SJSA1 (cell line): ENCODE data around the gene ARHGEF12. TPM values are rescaled to one million over a fixed set of nuclear protein-coding genes. Genes with fewer than 3 reads are reported as not detected.
A peak's percentile ranks its signal among the peaks of the same experiment; 100 is the strongest.

ENCODE experiments used
- DNase-seq, 2 experiments: peaks; one replicate each; pipeline ENCODE4 v3.0.0-alpha.2; 2015 to 2020; ENCODE audit warnings: low spot score in 2 of 2, low read depth in 1 of 2
- H3K27ac ChIP-seq: fragments of 250-450 bp; sonication (Bioruptor Pico); 2 replicates; pipeline ENCODE4 v1.5.1; 2020; ENCODE audit warnings: mild to moderate bottlenecking, moderate library complexity
- H3K27me3 ChIP-seq: fragments of 250-450 bp; sonication (Bioruptor Pico); replicated peaks from 2 replicates; pipeline ENCODE4 v1.5.1; 2020; ENCODE audit warnings: mild to moderate bottlenecking, moderate library complexity
- H3K36me3 ChIP-seq: fragments of 250-450 bp; sonication (Bioruptor Pico); 2 replicates; pipeline ENCODE4 v1.5.1; 2020; ENCODE audit warnings: mild to moderate bottlenecking
- H3K4me1 ChIP-seq: fragments of 250-450 bp; sonication (Bioruptor Pico); replicated peaks from 2 replicates; pipeline ENCODE4 v1.6.1; 2021; ENCODE audit warnings: mild to moderate bottlenecking
- H3K4me3 ChIP-seq: fragments of 250-450 bp; sonication (Bioruptor Pico); 2 replicates; pipeline ENCODE4 v1.5.1; 2020; ENCODE audit warnings: mild to moderate bottlenecking
- H3K9me3 ChIP-seq: fragments of 250-450 bp; sonication (Bioruptor Pico); replicated peaks from 2 replicates; pipeline ENCODE4 v1.5.1; 2020; ENCODE audit warnings: mild to moderate bottlenecking
- total RNA-seq: library from RNA; depleted of rRNA; stranded (reverse); fragments of >200 nt; shearing (Covaris generic); gene quantifications from 2 replicates; pipeline ENCODE4 v1.2.3, GENCODE V29; 2014

ARHGEF12 gene
- total RNA-seq, 1 experiment from 2014 or later, result 36.9 TPM

GRCh38 chr11:120424185-120424969 is 88.2 kb downstream of the ARHGEF12 start:
- no peaks in the 10 kb centered on the region for H3K4me1 ChIP-seq
- H3K4me3 ChIP-seq, result no peak overlapping the region
- no peak for DNase-seq
- H3K36me3 ChIP-seq, result no peaks in the 10 kb centered on the region; the same call in 1 of the 2 replicates
- H3K27ac ChIP-seq, result no peak overlapping the region
- H3K27me3 ChIP-seq, result no peaks in the 10 kb centered on the region
- H3K9me3 ChIP-seq, result no peaks in the 10 kb centered on the region

GRCh38 chr11:120424970-120425332 is 88.7 kb downstream of the ARHGEF12 start:
- no peak overlapping the region for H3K4me3 ChIP-seq
- H3K27ac ChIP-seq, result no peak overlapping the region
- DNase-seq, result no peak

GRCh38 chr11:120425527-120425926 is 89.3 kb downstream of the ARHGEF12 start:
- H3K27me3 ChIP-seq, result no peaks in the 10 kb centered on the region
- H3K27ac ChIP-seq, result no peak overlapping the region
- H3K36me3 ChIP-seq, result no peaks in the 10 kb centered on the region; the same call in 1 of the 2 replicates
- no peaks in the 10 kb centered on the region for H3K9me3 ChIP-seq
- no peaks in the 10 kb centered on the region for H3K4me1 ChIP-seq
- DNase-seq, result no peak
- H3K4me3 ChIP-seq, result no peak overlapping the region

More at GRCh38 chr11:120424970-120425332, 88.7 kb downstream of the ARHGEF12 start:
- no peaks in the 10 kb centered on the region for H3K9me3 ChIP-seq
- H3K36me3 ChIP-seq, result no peaks in the 10 kb centered on the region; the same call in 1 of the 2 replicates
- no peaks in the 10 kb centered on the region for H3K27me3 ChIP-seq
- H3K4me1 ChIP-seq, result no peaks in the 10 kb centered on the region

- Histone ChIP-seq H3K4me3 (no peak overlapping the region), H3K27me3 (no peaks in the 10 kb centered on the region), H3K9me3 (no peaks in the 10 kb centered on the region), H3K4me1 (peaks cover 21% of the 10 kb centered on the region), H3K27ac (no peak overlapping the region), H3K36me3 (peaks cover 8% of the 10 kb centered on the region; the same call in 1 of the 2 replicates)
- DNase-seq, result no peak
Observed at GRCh38 chr11:120430146-120430545, 93.9 kb downstream of the ARHGEF12 start.

- Histone ChIP-seq H3K4me3 (peak overlapping the region; percentile 8; the same call in 1 of the 2 replicates), H3K27me3 (no peaks in the 10 kb centered on the region), H3K36me3 (peaks cover 8% of the 10 kb centered on the region; the same call in 1 of the 2 replicates), H3K4me1 (peaks cover 21% of the 10 kb centered on the region), H3K9me3 (no peaks in the 10 kb centered on the region), H3K27ac (peak overlapping the region; percentile 95)
- DNase-seq, result peak in 1 of 2 experiments; percentile 48
Observed at GRCh38 chr11:120431633-120432032, 95.4 kb downstream of the ARHGEF12 start.

GRCh38 chr11:120432056-120433018 is 96.1 kb downstream of the ARHGEF12 start:
- peaks cover 21% of the 10 kb centered on the region for H3K4me1 ChIP-seq
- H3K4me3 ChIP-seq, result peak overlapping the region; percentile 8; the same call in 1 of the 2 replicates
- no peaks in the 10 kb centered on the region for H3K27me3 ChIP-seq
- H3K27ac ChIP-seq, result peak overlapping the region; percentile 95
- H3K36me3 ChIP-seq, result peaks cover 8% of the 10 kb centered on the region; the same call in 1 of the 2 replicates
- DNase-seq, result peak; percentile 73 to 85
- H3K9me3 ChIP-seq, result no peaks in the 10 kb centered on the region

- H3K36me3 ChIP-seq, result peaks cover 8% of the 10 kb centered on the region
- no peaks in the 10 kb centered on the region for H3K4me1 ChIP-seq
- H3K4me3 ChIP-seq, result no peak overlapping the region
- DNase-seq, result no peak
- no peaks in the 10 kb centered on the region for H3K27me3 ChIP-seq
- H3K27ac ChIP-seq, result no peak overlapping the region
- H3K9me3 ChIP-seq, result no peaks in the 10 kb centered on the region
Observed at GRCh38 chr11:120441592-120441991, 105.4 kb downstream of the ARHGEF12 start.

- DNase-seq, result no peak
- Histone ChIP-seq H3K4me3 (no peak overlapping the region), H3K27me3 (no peaks in the 10 kb centered on the region), H3K4me1 (no peaks in the 10 kb centered on the region), H3K27ac (no peak overlapping the region), H3K9me3 (no peaks in the 10 kb centered on the region), H3K36me3 (peaks cover 8% of the 10 kb centered on the region)
Observed at GRCh38 chr11:120442031-120442430, 105.8 kb downstream of the ARHGEF12 start.

GRCh38 chr11:120446802-120447201 is 110.6 kb downstream of the ARHGEF12 start:
- Histone ChIP-seq H3K36me3 (peaks cover 19% of the 10 kb centered on the region), H3K9me3 (no peaks in the 10 kb centered on the region), H3K27ac (no peak overlapping the region), H3K27me3 (no peaks in the 10 kb centered on the region), H3K4me1 (no peaks in the 10 kb centered on the region), H3K4me3 (no peak overlapping the region)
- no peak for DNase-seq

- no peak for DNase-seq
- Histone ChIP-seq H3K27me3 (no peaks in the 10 kb centered on the region), H3K27ac (no peak overlapping the region), H3K36me3 (peaks cover 24% of the 10 kb centered on the region), H3K4me3 (no peak overlapping the region), H3K4me1 (no peaks in the 10 kb centered on the region), H3K9me3 (no peaks in the 10 kb centered on the region)
Observed at GRCh38 chr11:120448240-120448639, 112.0 kb downstream of the ARHGEF12 start.

GRCh38 chr11:120455487-120455886 is 119.3 kb downstream of the ARHGEF12 start:
- H3K27me3 ChIP-seq, result no peaks in the 10 kb centered on the region
- H3K27ac ChIP-seq, result no peak overlapping the region
- H3K4me1 ChIP-seq, result no peaks in the 10 kb centered on the region
- H3K36me3 ChIP-seq, result peaks cover 27% of the 10 kb centered on the region
- H3K4me3 ChIP-seq, result no peak overlapping the region
- DNase-seq, result no peak
- no peaks in the 10 kb centered on the region for H3K9me3 ChIP-seq

- Histone ChIP-seq H3K4me1 (no peaks in the 10 kb centered on the region), H3K27ac (no peak overlapping the region), H3K36me3 (peaks cover 33% of the 10 kb centered on the region), H3K4me3 (no peak overlapping the region), H3K9me3 (no peaks in the 10 kb centered on the region), H3K27me3 (no peaks in the 10 kb centered on the region)
- DNase-seq, result no peak
Observed at GRCh38 chr11:120457996-120458395, 121.8 kb downstream of the ARHGEF12 start.

- DNase-seq, result no peak
- Histone ChIP-seq H3K27me3 (no peaks in the 10 kb centered on the region), H3K36me3 (peaks cover 40% of the 10 kb centered on the region), H3K9me3 (no peaks in the 10 kb centered on the region), H3K4me1 (no peaks in the 10 kb centered on the region), H3K27ac (no peak overlapping the region), H3K4me3 (no peak overlapping the region)
Observed at GRCh38 chr11:120462825-120463224, 126.6 kb downstream of the ARHGEF12 start.
